Measurements from ENCODE around the gene TUBD1. TPM values are rescaled to one million over a fixed set of nuclear protein-coding genes. Genes with fewer than 3 reads are reported as not detected.
"Not testable (repeated sequence)": the region's sequence is repeated elsewhere in the genome, so short reads cannot be mapped to it uniquely, and the experiment has no call there.

Gene TUBD1
- 15.9 TPM for total RNA-seq
- 8.4 TPM for polyA plus RNA-seq

DNA sequence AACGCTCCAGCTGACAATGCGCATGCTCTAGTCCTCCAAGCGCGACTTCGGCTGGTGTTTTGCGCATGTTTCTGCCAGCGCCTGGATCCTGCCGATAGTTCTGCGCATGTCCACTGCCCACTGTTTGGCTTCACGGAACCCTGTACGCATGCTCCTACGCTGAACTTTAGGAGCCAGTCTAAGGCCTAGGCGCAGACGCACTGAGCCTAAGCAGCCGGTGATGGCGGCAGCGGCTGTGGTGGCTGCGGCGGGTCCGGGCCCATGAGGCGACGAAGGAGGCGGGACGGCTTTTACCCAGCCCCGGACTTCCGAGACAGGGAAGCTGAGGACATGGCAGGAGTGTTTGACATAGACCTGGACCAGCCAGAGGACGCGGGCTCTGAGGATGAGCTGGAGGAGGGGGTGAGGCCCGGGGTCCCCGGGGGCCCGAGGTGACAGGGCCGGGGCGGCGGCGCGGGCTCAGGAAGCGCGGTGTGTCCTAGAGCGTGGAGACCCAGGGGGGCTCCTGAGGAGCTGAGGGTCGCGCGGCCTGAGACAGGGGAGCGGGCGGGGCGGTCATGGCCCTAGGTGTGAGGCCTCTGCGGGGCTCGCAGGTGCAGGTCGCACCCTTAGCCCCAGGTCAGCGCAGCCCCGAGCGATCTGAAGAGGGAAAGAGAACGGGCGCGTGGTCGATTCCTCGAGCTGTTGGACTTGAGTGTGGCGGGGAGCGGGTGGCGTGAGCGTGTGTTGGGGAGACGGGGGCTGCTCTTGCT lies at the start of gene TUBD1, which contains the start of gene RPS6KB1:
TUBD1 (minus strand) TSS at position 20 of the 752 bp plus-strand sequence. CDS start 1,941 bp downstream, outside the sequence.
RPS6KB1 (plus strand) TSS at position 198 of the 752 bp plus-strand sequence; CDS start at position 262, 64 bp downstream.
- Histone ChIP-seq H3K4me3 (ENCODE audit: low read depth, low read length) (peak within 1 kb of the TSS; percentile 96), H3K27ac (ENCODE audit: low read depth) (peak within 1 kb of the TSS; percentile 76), H3K36me3 (ENCODE audit: insufficient read depth) (no peaks in the 10 kb centered on the region), H3K4me1 (ENCODE audit: insufficient read depth) (no peaks in the 10 kb centered on the region)
- under 1% methylated on average over 61 of the region's 61 CpGs for WGBS
- DNase-seq (ENCODE audit: extremely low spot score) = no peak

- WGBS = 86% methylated on average over 1 of the region's 1 CpG
- H3K4me1 ChIP-seq (ENCODE audit: insufficient read depth) = no peaks in the 10 kb centered on the region
- H3K4me3 ChIP-seq (ENCODE audit: low read depth, low read length) = no peak overlapping the region
- no peak overlapping the region for H3K27ac ChIP-seq (ENCODE audit: low read depth)
- H3K36me3 ChIP-seq (ENCODE audit: insufficient read depth) = peaks cover 2% of the 10 kb centered on the region
- no peak for DNase-seq (ENCODE audit: extremely low spot score)
Observed at GRCh38 chr17:59941131-59941530, 48.4 kb upstream of the TUBD1 start.

- not testable (repeated sequence) for DNase-seq (ENCODE audit: extremely low spot score); H3K36me3 ChIP-seq (ENCODE audit: insufficient read depth); H3K4me1 ChIP-seq (ENCODE audit: insufficient read depth); H3K27ac ChIP-seq (ENCODE audit: low read depth); H3K4me3 ChIP-seq (ENCODE audit: low read depth, low read length)
- WGBS = 80% methylated on average over 3 of the region's 3 CpGs
Observed at GRCh38 chr17:59940697-59941096, 48.0 kb upstream of the TUBD1 start.

DNA sequence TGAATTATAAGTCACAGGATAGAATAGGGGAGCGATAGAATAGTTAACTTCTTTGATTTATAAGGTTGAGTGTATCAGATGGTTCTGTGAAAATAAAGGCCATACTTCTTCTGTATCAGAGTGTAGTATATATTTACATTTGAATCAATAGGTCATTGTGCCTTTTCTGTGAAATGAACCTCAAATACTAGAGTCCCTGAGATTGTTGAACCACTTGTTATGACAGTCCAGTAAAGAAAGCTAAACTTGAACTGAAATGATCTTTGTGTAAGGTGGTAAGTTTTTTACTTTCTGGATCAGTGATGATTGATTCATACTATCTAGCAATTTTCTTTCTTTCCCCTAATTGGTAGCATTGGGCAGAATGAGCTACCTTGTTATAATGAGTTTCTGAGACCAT lies 40.6 kb upstream of the TUBD1 start:
- H3K27ac ChIP-seq (ENCODE audit: low read depth); H3K4me1 ChIP-seq (ENCODE audit: insufficient read depth); H3K4me3 ChIP-seq (ENCODE audit: low read depth, low read length); H3K36me3 ChIP-seq (ENCODE audit: insufficient read depth); DNase-seq (ENCODE audit: extremely low spot score): not testable (repeated sequence)
- WGBS = 97% methylated on average over 1 of the region's 1 CpG

DNA sequence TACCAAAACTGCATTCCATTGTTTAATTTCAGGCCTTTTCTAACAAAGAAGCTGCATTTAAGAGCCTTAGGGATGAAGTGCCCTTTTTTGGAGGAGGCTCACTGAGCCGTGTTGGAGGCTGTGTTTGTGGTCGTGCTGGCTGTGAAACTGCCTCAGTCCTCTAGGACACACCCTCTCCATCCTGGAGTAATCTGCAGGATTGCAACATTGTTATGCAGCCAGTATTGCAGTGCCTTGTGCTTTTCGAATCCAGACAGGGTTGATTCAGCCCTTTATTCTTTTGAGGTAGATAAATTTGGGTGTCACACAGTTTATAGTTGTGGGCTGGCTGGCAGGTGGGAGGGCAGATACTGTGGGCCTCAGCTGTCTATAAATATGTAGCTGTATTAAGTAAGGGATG lies 38.0 kb upstream of the TUBD1 start:
- H3K4me1 ChIP-seq (ENCODE audit: insufficient read depth); DNase-seq (ENCODE audit: extremely low spot score); H3K36me3 ChIP-seq (ENCODE audit: insufficient read depth); H3K27ac ChIP-seq (ENCODE audit: low read depth); H3K4me3 ChIP-seq (ENCODE audit: low read depth, low read length): not testable (repeated sequence)
- 42% methylated on average over 3 of the region's 3 CpGs for WGBS

- not testable (repeated sequence) for H3K4me1 ChIP-seq (ENCODE audit: insufficient read depth); H3K36me3 ChIP-seq (ENCODE audit: insufficient read depth); DNase-seq (ENCODE audit: extremely low spot score); H3K4me3 ChIP-seq (ENCODE audit: low read depth, low read length); H3K27ac ChIP-seq (ENCODE audit: low read depth)
- 95% methylated on average over 2 of the region's 2 CpGs for WGBS
Observed at GRCh38 chr17:59930121-59930520, 37.4 kb upstream of the TUBD1 start.

DNA sequence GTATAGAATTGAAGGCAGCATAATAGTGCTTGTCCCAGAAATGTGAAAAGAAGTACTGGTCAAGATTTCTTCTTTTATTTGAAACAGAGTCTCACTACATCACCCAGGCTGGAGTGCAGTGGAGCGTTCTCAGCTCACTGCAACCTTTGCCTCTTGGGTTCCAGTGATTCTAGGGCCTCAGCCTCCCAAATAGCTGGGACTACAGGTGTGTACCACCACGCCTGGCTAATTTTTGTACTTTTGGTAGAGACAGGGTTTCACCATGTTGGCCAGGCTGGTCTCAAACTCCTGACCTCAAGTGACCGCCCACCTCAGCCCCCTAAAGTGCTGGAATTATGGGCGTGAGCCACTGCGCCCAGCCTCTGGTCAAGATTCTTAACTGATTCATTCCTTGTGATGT lies 27.9 kb upstream of the TUBD1 start:
- not testable (repeated sequence) for H3K36me3 ChIP-seq (ENCODE audit: insufficient read depth); DNase-seq (ENCODE audit: extremely low spot score); H3K4me3 ChIP-seq (ENCODE audit: low read depth, low read length); H3K27ac ChIP-seq (ENCODE audit: low read depth); H3K4me1 ChIP-seq (ENCODE audit: insufficient read depth)
- 96% methylated on average over 5 of the region's 5 CpGs for WGBS

DNA sequence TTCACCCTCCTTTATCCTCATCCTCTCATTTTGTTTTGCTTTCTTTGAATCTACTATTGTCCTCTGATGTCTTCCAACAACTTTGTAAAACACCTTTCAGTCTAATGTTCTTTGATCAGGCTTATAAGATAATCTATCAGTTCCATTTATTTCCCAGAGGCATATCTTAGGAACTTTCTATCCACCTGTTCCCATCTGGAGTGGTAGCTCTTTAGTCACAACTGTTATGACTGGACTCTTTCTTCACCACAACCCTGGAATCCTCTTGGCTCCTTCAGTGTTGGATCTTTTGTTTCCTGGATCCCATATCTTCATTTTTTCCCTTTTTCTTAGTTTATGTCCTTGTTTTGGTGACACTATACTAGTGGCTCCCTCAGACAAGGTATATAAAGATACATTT lies 23.7 kb upstream of the TUBD1 start:
- H3K36me3 ChIP-seq (ENCODE audit: insufficient read depth) = peaks cover 3% of the 10 kb centered on the region
- H3K4me1 ChIP-seq (ENCODE audit: insufficient read depth) = no peaks in the 10 kb centered on the region
- no peak overlapping the region for H3K27ac ChIP-seq (ENCODE audit: low read depth)
- no peak overlapping the region for H3K4me3 ChIP-seq (ENCODE audit: low read depth, low read length)
- no peak for DNase-seq (ENCODE audit: extremely low spot score)

DNA sequence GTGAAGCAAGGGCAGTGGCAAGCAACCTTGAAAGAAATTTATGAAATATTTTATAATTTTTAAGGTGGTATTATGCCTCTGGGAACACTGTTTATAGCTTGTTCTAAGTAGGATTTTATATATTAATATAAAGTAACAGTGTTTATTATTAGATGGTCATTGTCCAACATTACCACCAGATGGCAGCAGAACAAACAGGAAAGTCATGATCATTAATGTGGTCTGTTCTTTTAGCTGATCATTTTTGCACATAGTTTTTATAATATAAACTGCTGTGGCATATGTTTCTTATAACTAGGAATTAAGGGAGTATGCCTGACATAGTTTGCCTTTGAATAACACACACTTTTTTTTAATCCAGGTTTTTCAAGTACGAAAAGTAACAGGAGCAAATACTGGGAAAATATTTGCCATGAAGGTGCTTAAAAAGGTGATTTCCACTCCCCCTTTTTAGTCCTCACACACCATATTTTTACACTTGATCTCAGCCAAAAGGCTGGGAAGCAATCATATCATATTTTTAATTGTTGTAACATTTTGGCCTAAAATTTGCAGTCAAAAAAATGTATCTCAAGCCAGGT lies 21.6 kb upstream of the TUBD1 start:
- WGBS = 57% methylated on average over 1 of the region's 1 CpG
- H3K4me1 ChIP-seq (ENCODE audit: insufficient read depth) = no peaks in the 10 kb centered on the region
- H3K27ac ChIP-seq (ENCODE audit: low read depth) = no peak overlapping the region
- DNase-seq (ENCODE audit: extremely low spot score) = no peak
- H3K36me3 ChIP-seq (ENCODE audit: insufficient read depth) = peaks cover 2% of the 10 kb centered on the region
- no peak overlapping the region for H3K4me3 ChIP-seq (ENCODE audit: low read depth, low read length)

DNA sequence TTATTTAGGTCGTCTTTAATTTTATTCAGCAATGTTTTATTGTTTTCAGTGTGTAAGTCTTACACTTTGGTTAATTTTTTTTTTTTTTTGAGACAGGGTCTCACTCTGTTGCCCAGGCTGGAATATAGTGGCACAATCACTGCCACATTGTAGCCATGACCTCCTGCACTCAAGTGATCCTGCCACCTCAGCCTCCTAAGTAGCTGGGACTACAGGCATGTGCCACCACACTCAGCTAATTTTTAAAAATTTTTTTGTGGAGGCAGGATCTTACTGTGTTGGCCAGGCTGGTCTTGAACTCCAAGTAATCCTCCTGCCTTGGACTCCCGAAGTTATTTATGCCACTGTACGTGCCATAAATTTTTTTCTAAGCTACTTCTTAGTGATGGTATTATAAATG lies 14.7 kb upstream of the TUBD1 start:
- Histone ChIP-seq H3K27ac (ENCODE audit: low read depth) (no peak overlapping the region), H3K4me1 (ENCODE audit: insufficient read depth) (no peaks in the 10 kb centered on the region), H3K36me3 (ENCODE audit: insufficient read depth) (no peaks in the 10 kb centered on the region), H3K4me3 (ENCODE audit: low read depth, low read length) (no peak overlapping the region)
- WGBS = 89% methylated on average over 3 of the region's 3 CpGs
- DNase-seq (ENCODE audit: extremely low spot score) = no peak

DNA sequence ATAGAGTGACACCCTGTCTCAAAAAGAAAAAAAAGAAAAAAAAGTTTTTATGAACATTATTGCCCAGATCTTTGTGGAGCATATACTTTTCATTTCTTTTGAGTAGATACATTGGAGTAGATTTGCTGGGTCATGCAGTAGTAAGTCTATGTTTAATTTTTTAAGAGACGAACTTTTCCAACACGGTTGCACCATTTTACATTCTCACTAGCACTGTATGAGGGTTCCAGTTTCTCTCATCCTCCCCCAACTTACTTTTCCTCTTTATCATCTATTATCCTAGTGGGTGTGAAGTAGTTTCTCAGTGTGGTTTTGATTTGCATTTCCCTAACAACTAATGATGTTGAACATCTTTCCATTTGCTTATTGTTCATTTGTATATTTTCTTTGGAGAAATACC lies 10.7 kb upstream of the TUBD1 start:
- WGBS = 86% methylated on average over 2 of the region's 2 CpGs
- H3K4me3 ChIP-seq (ENCODE audit: low read depth, low read length) = no peak overlapping the region
- H3K27ac ChIP-seq (ENCODE audit: low read depth) = no peak overlapping the region
- DNase-seq (ENCODE audit: extremely low spot score) = no peak
- H3K4me1 ChIP-seq (ENCODE audit: insufficient read depth) = no peaks in the 10 kb centered on the region
- H3K36me3 ChIP-seq (ENCODE audit: insufficient read depth) = no peaks in the 10 kb centered on the region

- H3K4me3 ChIP-seq (ENCODE audit: low read depth, low read length) = no peak overlapping the region
- DNase-seq (ENCODE audit: extremely low spot score) = no peak
- no peaks in the 10 kb centered on the region for H3K36me3 ChIP-seq (ENCODE audit: insufficient read depth)
- H3K27ac ChIP-seq (ENCODE audit: low read depth) = no peak overlapping the region
- 97% methylated on average over 8 of the region's 8 CpGs for WGBS
- no peaks in the 10 kb centered on the region for H3K4me1 ChIP-seq (ENCODE audit: insufficient read depth)
Observed at GRCh38 chr17:59901604-59902003, 8.9 kb upstream of the TUBD1 start.

DNA sequence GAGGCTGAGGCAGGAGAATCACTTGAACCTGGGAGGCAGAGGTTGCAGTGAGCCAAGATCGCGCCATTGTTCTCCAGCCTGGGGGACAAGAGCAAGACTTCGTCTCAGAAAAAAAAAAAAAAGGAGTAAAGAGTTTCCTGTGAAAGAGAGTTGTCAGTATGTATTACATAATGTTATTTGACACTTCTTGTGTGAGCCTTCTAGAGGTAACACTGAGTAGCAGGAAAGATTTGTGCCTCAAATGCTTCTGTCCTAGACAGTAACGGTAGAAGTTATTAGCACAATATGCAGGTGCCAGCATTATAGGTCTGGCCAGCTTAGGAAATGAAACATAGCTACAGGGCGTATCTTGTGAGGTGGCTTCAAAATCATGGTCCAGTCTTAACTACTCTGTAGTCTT lies 6.4 kb upstream of the TUBD1 start:
- WGBS = 89% methylated on average over 5 of the region's 5 CpGs
- DNase-seq (ENCODE audit: extremely low spot score) = no peak
- H3K4me1 ChIP-seq (ENCODE audit: insufficient read depth) = no peaks in the 10 kb centered on the region
- H3K36me3 ChIP-seq (ENCODE audit: insufficient read depth) = no peaks in the 10 kb centered on the region
- H3K27ac ChIP-seq (ENCODE audit: low read depth) = no peak overlapping the region
- H3K4me3 ChIP-seq (ENCODE audit: low read depth, low read length) = no peak overlapping the region

DNA sequence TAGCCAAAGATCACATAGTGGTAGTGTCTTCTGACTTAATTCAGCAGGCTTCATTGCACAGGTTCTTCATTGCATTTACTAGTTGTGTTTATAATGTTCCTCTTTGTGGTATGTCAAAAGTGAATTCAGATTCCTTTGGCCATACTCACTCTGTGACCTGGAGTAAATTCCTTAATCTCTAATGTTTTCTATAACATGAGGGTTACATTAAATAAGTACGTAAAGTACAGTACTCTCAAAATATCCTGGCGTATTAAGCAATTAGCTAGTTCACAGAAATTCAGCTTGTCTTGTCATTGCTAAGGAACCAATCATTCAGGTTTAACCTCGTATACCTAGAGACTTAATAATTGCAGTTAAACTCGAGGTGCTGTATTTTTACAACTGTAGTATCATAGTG lies 4.3 kb upstream of the TUBD1 start:
- Histone ChIP-seq H3K4me3 (ENCODE audit: low read depth, low read length) (no peak overlapping the region), H3K27ac (ENCODE audit: low read depth) (no peak overlapping the region), H3K36me3 (ENCODE audit: insufficient read depth) (no peaks in the 10 kb centered on the region), H3K4me1 (ENCODE audit: insufficient read depth) (no peaks in the 10 kb centered on the region)
- WGBS = 84% methylated on average over 4 of the region's 4 CpGs
- DNase-seq (ENCODE audit: extremely low spot score) = no peak

Measured in urinary bladder (tissue), 4 donors.